ENCODE results near the gene FPR3. TPM values are rescaled to one million over a fixed set of nuclear protein-coding genes. Genes with fewer than 3 reads are reported as not detected.

Gene FPR3
- total RNA-seq, 1 donor from 2014 or later = not detected

DNA sequence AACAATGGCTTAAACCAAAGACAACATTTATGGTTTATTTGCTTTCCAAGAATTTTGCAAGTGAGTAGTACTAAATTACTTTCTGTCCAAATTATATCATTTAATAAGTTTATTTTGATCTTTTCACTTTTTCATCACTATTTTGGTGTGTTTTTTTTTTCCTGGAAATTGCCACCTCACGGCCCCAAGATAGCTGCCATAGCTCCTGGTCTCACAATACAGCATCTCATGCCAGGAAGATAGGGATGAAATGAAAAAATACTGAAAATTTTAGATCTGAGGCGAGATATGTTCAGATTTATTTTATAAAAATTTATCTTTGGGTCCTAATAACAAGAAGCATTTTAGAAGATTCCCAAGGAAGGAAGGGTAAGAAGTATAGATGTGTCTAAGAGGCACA is 6.9 kb upstream of the FPR3 start:
- TF ChIP-seq, protein P1, sequence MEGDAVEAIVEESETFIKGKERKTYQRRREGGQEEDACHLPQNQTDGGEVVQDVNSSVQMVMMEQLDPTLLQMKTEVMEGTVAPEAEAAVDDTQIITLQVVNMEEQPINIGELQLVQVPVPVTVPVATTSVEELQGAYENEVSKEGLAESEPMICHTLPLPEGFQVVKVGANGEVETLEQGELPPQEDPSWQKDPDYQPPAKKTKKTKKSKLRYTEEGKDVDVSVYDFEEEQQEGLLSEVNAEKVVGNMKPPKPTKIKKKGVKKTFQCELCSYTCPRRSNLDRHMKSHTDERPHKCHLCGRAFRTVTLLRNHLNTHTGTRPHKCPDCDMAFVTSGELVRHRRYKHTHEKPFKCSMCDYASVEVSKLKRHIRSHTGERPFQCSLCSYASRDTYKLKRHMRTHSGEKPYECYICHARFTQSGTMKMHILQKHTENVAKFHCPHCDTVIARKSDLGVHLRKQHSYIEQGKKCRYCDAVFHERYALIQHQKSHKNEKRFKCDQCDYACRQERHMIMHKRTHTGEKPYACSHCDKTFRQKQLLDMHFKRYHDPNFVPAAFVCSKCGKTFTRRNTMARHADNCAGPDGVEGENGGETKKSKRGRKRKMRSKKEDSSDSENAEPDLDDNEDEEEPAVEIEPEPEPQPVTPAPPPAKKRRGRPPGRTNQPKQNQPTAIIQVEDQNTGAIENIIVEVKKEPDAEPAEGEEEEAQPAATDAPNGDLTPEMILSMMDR (IDR thresholded peaks at IDR 0.05) = no peak
- no peaks in the 10 kb centered on the region for H3K27me3 Mint-ChIP-seq (ENCODE audit: low read depth)
- no peak for DNase-seq (ENCODE audit: low spot score)
- H3K27ac Mint-ChIP-seq (ENCODE audit: unreplicated experiment) = no peak overlapping the region
- peaks cover 2% of the 10 kb centered on the region for H3K9me3 Mint-ChIP-seq (ENCODE audit: low read depth)
- no peaks in the 10 kb centered on the region for H3K36me3 Mint-ChIP-seq (ENCODE audit: low read depth)
- no peak overlapping the region for H3K4me3 Mint-ChIP-seq (ENCODE audit: unreplicated experiment)
- H3K4me1 Mint-ChIP-seq (ENCODE audit: low read depth) = no peaks in the 10 kb centered on the region

DNA sequence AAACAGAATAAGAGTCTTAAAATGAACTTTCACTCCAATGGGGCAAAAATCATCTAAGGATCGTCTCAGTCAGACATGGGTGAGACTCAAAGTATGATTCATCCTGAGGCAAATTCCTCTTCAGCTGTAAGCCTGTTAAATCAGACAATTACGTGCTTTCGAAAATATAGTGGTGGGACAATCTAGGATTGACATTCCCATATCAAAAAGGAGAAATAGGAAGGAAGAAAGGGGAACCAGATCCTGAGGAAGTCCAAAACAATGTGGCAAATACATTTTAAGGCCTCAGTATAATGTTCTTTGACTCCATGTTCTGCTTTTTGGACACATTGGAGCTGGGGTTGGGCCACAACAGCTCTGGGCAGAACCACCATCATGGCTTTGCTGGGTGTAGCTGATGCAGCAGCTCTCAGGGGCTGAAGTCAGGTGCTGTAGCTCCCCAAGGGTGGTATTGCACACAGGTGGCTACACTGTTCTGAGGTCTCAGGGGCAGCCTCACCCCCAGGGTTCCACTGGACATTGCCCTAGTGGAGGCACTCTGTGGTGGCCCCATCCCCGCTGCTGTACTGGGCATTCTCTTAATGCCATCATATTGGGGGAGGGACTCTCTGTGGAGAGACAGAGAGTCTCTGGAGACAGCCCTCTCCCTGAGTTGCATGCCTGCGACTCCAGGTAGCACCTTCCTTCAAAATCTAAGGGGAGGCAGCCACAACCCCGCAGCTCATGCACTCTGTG is 5.7 kb upstream of the FPR3 start:
- no peak for DNase-seq (ENCODE audit: low spot score)
- Mint-ChIP-seq H3K4me3 (ENCODE audit: unreplicated experiment) (no peak overlapping the region), H3K36me3 (ENCODE audit: low read depth) (no peaks in the 10 kb centered on the region), H3K9me3 (ENCODE audit: low read depth) (peaks cover 2% of the 10 kb centered on the region), H3K27me3 (ENCODE audit: low read depth) (no peaks in the 10 kb centered on the region), H3K4me1 (ENCODE audit: low read depth) (no peaks in the 10 kb centered on the region), H3K27ac (ENCODE audit: unreplicated experiment) (no peak overlapping the region)
- TF ChIP-seq, protein P1 (IDR thresholded peaks at IDR 0.05) = no peak

DNA sequence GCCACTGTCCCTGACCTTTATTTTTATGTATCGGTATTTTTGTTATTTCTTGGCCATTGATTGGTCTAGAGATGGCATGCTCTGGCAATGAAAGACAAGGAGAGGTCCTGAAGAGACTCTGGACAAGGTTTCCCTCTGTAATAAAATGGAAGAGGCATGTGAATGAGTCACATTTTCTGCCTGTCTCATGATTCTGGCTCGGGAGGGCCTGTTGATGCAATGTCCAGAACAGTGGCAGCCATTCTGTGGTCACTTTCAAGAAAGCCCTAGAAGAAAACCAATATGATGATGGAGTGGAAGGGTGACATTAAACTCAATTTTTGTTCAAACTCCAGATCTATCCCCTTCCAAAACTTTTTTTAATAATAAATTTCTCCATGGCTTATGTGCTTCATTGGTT is 2.0 kb upstream of the FPR3 start:
- TF ChIP-seq, protein P1 (IDR thresholded peaks at IDR 0.05) = no peak
- no peaks in the 10 kb centered on the region for H3K36me3 Mint-ChIP-seq (ENCODE audit: low read depth)
- DNase-seq (ENCODE audit: low spot score) = no peak
- H3K4me1 Mint-ChIP-seq (ENCODE audit: low read depth) = no peaks in the 10 kb centered on the region
- no peaks in the 10 kb centered on the region for H3K27me3 Mint-ChIP-seq (ENCODE audit: low read depth)
- H3K27ac Mint-ChIP-seq (ENCODE audit: unreplicated experiment) = no peak overlapping the region
- H3K4me3 Mint-ChIP-seq (ENCODE audit: unreplicated experiment) = no peak overlapping the region
- H3K9me3 Mint-ChIP-seq (ENCODE audit: low read depth) = peaks cover 10% of the 10 kb centered on the region

DNA sequence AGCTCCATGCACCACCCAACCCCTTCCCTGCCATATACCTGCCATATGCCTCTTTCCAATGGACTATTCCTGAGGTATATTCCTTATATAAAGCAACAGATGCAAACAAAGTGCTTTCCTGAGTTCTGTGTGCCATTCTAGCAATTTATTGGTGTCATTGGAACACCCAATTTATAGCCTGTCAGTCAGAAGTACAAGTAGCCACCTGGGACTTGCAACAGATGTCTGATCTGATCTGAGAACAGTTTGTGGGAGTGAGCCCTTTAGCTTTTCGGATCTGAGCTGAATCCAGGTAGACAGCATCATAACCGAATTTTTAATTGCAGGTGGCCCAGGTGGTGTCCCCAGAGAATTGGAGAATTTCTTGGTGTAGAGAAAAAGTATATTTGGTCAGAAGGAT is 963 bp upstream of the FPR3 start:
- no peak overlapping the region for H3K4me3 Mint-ChIP-seq (ENCODE audit: unreplicated experiment)

DNA sequence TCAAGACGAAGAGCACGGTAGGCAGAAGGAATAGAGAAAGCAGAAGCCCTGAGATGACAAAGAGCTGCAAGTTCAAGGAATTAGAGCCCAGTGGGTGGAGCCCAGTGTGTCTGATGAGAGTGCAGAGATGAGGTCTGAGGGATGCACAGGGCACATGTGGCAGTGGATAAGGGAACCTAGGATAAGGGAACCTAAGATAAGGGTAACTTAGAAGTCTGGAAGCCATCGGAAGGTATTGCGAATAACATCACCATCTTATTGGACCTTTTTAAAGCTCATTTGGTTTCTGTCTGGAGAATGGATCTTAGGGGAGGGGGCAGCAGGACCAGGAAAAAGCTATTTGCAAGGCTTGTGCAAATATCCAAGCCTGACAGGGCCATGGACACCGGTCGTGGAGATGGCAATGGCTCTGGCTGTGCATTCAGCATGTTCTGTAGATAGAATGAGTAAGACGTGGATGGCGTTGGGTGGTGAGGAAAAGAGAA is 1.3 kb downstream of the FPR3 start:
- no peak for DNase-seq (ENCODE audit: low spot score)
- TF ChIP-seq, protein P1 (IDR thresholded peaks at IDR 0.05) = no peak
- H3K4me3 Mint-ChIP-seq (ENCODE audit: unreplicated experiment) = no peak overlapping the region
- no peaks in the 10 kb centered on the region for H3K36me3 Mint-ChIP-seq (ENCODE audit: low read depth)
- H3K9me3 Mint-ChIP-seq (ENCODE audit: low read depth) = peaks cover 15% of the 10 kb centered on the region
- H3K27me3 Mint-ChIP-seq (ENCODE audit: low read depth) = no peaks in the 10 kb centered on the region
- H3K27ac Mint-ChIP-seq (ENCODE audit: unreplicated experiment) = no peak overlapping the region
- H3K4me1 Mint-ChIP-seq (ENCODE audit: low read depth) = peaks cover 17% of the 10 kb centered on the region

More for the DNA sequence above, 963 bp upstream of the FPR3 start:
- no peak for DNase-seq (ENCODE audit: low spot score)
- Mint-ChIP-seq H3K36me3 (ENCODE audit: low read depth) (no peaks in the 10 kb centered on the region), H3K27me3 (ENCODE audit: low read depth) (no peaks in the 10 kb centered on the region), H3K4me1 (ENCODE audit: low read depth) (peaks cover 1% of the 10 kb centered on the region), H3K27ac (ENCODE audit: unreplicated experiment) (no peak overlapping the region), H3K9me3 (ENCODE audit: low read depth) (peaks cover 11% of the 10 kb centered on the region)
- TF ChIP-seq, protein P1 (IDR thresholded peaks at IDR 0.05) = no peak

All from chondrocyte (in vitro differentiated cells).